Measurements from ENCODE around the gene POU2F1.
"Not testable (repeated sequence)": the region's sequence is repeated elsewhere in the genome, so short reads cannot be mapped to it uniquely, and the experiment has no call there.

POU2F1 gene

DNA sequence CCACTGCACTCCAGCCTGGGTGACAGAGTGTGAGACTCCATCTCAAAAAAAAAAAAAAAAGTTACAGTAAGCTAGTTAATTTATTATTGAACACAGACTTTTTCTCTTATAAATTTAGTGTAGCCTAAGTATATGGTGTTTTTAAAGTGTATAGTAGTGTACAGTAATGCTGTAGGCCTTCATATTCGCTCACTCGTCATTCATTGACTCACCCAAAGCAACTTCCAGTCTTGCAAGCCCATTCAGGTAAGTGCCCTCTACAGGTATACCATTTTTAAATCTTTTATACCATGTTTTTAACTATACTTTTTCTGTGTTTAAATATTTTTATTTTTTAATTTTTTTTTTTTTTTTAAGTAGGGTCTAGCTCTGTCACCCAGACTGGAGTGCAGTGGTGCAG is 12.1 kb downstream of the POU2F1 start:
- WGBS (ENCODE audit: insufficient coverage, insufficient read length) = no CpG with 5 or more reads among the region's 2 CpGs
- Histone ChIP-seq H3K9me3 (ENCODE audit: control insufficient read depth, insufficient read depth, low read length) (no peaks in the 10 kb centered on the region), H3K27ac (ENCODE audit: low read length) (no peak overlapping the region), H3K4me3 (ENCODE audit: low read length) (no peak overlapping the region), H3K27me3 (ENCODE audit: control insufficient read depth, insufficient read depth, low read length) (no peaks in the 10 kb centered on the region), H3K4me1 (ENCODE audit: control insufficient read depth, insufficient read depth, low read length) (no peaks in the 10 kb centered on the region; the same call in 1 of the 2 replicates), H3K36me3 (ENCODE audit: control insufficient read depth, insufficient read depth, low read length) (no peaks in the 10 kb centered on the region)
- DNase-seq (ENCODE audit: low read depth, low spot score) = no peak

DNA sequence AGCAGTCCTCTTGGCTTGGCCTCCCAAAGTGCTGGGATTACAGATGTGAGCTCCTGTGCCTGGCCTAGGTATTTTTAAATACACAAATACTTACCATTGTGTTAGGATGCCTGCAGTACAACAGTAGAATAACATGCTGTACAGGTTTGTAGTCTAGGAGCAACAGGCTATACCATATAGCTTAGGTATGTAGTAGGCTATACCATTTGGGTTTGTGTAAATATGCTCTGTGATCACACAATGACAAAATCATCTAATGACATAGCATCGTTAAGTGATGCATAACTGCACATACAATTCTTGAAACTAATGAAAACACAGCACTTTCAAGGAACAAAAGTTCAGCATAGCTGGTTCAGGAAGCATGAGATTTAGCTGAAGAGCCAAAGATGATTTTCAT is 12.7 kb downstream of the POU2F1 start:
- Histone ChIP-seq H3K4me3 (ENCODE audit: low read length) (no peak overlapping the region), H3K9me3 (ENCODE audit: control insufficient read depth, insufficient read depth, low read length) (no peaks in the 10 kb centered on the region), H3K36me3 (ENCODE audit: control insufficient read depth, insufficient read depth, low read length) (no peaks in the 10 kb centered on the region), H3K27me3 (ENCODE audit: control insufficient read depth, insufficient read depth, low read length) (no peaks in the 10 kb centered on the region), H3K27ac (ENCODE audit: low read length) (no peak overlapping the region), H3K4me1 (ENCODE audit: control insufficient read depth, insufficient read depth, low read length) (no peaks in the 10 kb centered on the region; the same call in 1 of the 2 replicates)
- DNase-seq (ENCODE audit: low read depth, low spot score) = no peak
- no CpG with 5 or more reads among the region's 1 CpG for WGBS (ENCODE audit: insufficient coverage, insufficient read length)

DNA sequence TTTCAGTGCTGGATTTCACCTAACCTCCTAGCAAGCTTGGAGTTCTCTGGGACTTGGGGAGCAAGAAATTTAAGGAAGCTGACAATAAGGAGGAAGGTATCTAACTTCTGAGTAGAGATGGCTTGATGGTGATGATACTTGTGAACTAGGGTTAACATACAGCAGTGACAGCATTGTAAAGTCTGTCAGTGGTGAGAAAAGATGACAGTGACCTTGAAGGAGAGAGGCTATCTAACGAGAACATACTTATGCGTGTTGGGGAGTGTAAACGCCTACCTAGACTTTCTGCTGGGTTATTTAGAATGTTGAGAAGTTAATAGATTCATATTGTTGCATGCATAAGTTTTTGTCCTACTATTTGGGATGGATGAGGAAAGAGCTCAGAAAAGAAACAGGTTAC is 16.3 kb downstream of the POU2F1 start:
- no peaks in the 10 kb centered on the region for H3K4me1 ChIP-seq (ENCODE audit: control insufficient read depth, insufficient read depth, low read length)
- H3K27me3 ChIP-seq (ENCODE audit: control insufficient read depth, insufficient read depth, low read length) = no peaks in the 10 kb centered on the region
- H3K9me3 ChIP-seq (ENCODE audit: control insufficient read depth, insufficient read depth, low read length) = no peaks in the 10 kb centered on the region
- no CpG with 5 or more reads among the region's 3 CpGs for WGBS (ENCODE audit: insufficient coverage, insufficient read length)
- H3K27ac ChIP-seq (ENCODE audit: low read length) = no peak overlapping the region
- H3K36me3 ChIP-seq (ENCODE audit: control insufficient read depth, insufficient read depth, low read length) = no peaks in the 10 kb centered on the region
- no peak overlapping the region for H3K4me3 ChIP-seq (ENCODE audit: low read length)
- DNase-seq (ENCODE audit: low read depth, low spot score) = no peak

DNA sequence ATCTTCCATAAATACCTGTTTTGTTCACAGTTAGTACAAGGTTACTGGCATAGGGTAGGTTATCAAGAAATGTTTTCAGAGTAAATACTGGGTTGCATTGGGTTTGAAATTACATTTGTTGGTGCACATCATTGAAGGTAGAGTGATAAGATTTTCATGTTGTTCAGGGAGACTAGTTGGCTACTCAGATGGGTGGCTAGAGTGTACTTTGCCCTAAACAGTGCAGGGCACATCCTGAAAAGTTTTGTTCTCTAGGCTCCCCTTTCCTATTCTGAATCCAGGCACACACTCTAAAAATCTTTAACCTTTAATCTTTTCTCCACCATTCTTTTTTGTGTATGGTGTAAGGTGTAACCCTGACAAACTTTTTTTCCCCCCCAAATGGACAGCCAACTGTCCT is 18.0 kb downstream of the POU2F1 start:
- no peaks in the 10 kb centered on the region for H3K9me3 ChIP-seq (ENCODE audit: control insufficient read depth, insufficient read depth, low read length)
- no peaks in the 10 kb centered on the region for H3K36me3 ChIP-seq (ENCODE audit: control insufficient read depth, insufficient read depth, low read length)
- no peak overlapping the region for H3K4me3 ChIP-seq (ENCODE audit: low read length)
- no peaks in the 10 kb centered on the region for H3K4me1 ChIP-seq (ENCODE audit: control insufficient read depth, insufficient read depth, low read length)
- no peak overlapping the region for H3K27ac ChIP-seq (ENCODE audit: low read length)
- DNase-seq (ENCODE audit: low read depth, low spot score) = no peak
- H3K27me3 ChIP-seq (ENCODE audit: control insufficient read depth, insufficient read depth, low read length) = no peaks in the 10 kb centered on the region

DNA sequence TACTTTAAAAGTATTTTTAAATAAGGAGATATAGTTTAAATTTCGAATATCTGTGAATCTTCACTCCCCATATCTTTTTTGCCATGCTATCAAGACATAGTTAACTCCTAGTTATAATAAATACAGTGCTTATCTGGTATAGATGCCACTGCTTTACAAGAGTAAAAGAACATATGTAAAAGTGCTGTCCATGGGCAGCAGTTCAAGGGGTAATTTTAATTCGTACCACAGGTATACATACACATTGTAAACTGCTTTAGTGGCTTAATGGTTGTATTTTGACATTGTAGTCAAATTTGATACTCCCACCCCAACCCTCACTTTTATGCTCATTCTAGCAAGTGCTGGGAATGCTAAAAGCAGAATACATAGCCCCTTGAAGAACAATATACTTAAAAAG is 18.6 kb downstream of the POU2F1 start:
- no peaks in the 10 kb centered on the region for H3K9me3 ChIP-seq (ENCODE audit: control insufficient read depth, insufficient read depth, low read length)
- WGBS (ENCODE audit: insufficient coverage, insufficient read length) = no CpG with 5 or more reads among the region's 2 CpGs
- H3K27me3 ChIP-seq (ENCODE audit: control insufficient read depth, insufficient read depth, low read length) = no peaks in the 10 kb centered on the region
- no peaks in the 10 kb centered on the region for H3K36me3 ChIP-seq (ENCODE audit: control insufficient read depth, insufficient read depth, low read length)
- H3K4me3 ChIP-seq (ENCODE audit: low read length) = no peak overlapping the region
- no peaks in the 10 kb centered on the region for H3K4me1 ChIP-seq (ENCODE audit: control insufficient read depth, insufficient read depth, low read length)
- H3K27ac ChIP-seq (ENCODE audit: low read length) = no peak overlapping the region
- no peak for DNase-seq (ENCODE audit: low read depth, low spot score)

DNA sequence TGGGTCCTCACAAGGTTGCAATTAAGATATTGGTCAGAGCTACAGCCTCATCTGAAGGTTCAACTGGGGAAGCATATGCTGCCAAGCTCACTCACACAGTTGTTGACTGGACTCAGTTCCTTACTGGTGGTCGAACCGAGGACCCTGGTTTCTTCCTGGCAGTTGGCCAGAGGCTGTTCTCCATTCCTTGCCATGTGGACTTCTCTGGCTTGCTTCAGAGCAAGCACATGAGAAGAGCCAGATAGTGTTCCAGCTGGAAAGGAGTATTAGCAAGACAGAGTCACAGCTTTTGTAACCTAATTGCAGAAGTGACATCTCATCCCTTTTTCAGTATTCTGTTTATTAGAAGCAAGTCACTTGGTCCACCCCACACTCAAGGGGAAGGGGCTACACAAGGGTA is 23.6 kb downstream of the POU2F1 start:
- Histone ChIP-seq H3K36me3 (ENCODE audit: control insufficient read depth, insufficient read depth, low read length) (no peaks in the 10 kb centered on the region), H3K4me3 (ENCODE audit: low read length) (no peak overlapping the region), H3K27ac (ENCODE audit: low read length) (no peak overlapping the region), H3K4me1 (ENCODE audit: control insufficient read depth, insufficient read depth, low read length) (no peaks in the 10 kb centered on the region; the same call in 1 of the 2 replicates), H3K27me3 (ENCODE audit: control insufficient read depth, insufficient read depth, low read length) (no peaks in the 10 kb centered on the region), H3K9me3 (ENCODE audit: control insufficient read depth, insufficient read depth, low read length) (no peaks in the 10 kb centered on the region)
- DNase-seq (ENCODE audit: low read depth, low spot score) = no peak
- no CpG with 5 or more reads among the region's 2 CpGs for WGBS (ENCODE audit: insufficient coverage, insufficient read length)

DNA sequence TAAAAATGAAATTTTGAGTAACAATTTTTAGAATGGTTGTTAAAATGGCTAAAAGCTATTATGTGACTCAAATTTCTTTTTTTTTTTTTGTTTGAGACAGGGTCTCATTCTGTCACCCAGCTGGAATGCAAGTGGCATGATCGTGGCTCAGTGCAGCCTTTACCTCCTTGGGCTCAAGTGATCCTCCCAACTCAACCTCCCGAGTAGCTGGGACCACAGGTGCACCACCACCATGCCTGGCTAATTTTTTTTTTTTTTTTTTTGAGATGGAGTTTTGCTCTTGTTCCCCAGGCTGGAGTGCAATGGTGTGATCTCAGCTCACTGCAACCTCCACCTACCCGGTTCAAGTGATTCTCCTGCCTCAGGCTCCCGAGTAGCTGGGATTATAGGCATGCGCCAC is 24.5 kb downstream of the POU2F1 start:
- not testable (repeated sequence) for DNase-seq (ENCODE audit: low read depth, low spot score); H3K9me3 ChIP-seq (ENCODE audit: control insufficient read depth, insufficient read depth, low read length); H3K4me3 ChIP-seq (ENCODE audit: low read length); H3K27ac ChIP-seq (ENCODE audit: low read length); H3K27me3 ChIP-seq (ENCODE audit: control insufficient read depth, insufficient read depth, low read length); H3K4me1 ChIP-seq (ENCODE audit: control insufficient read depth, insufficient read depth, low read length); H3K36me3 ChIP-seq (ENCODE audit: control insufficient read depth, insufficient read depth, low read length)
- no CpG with 5 or more reads among the region's 5 CpGs for WGBS (ENCODE audit: insufficient coverage, insufficient read length)

DNA sequence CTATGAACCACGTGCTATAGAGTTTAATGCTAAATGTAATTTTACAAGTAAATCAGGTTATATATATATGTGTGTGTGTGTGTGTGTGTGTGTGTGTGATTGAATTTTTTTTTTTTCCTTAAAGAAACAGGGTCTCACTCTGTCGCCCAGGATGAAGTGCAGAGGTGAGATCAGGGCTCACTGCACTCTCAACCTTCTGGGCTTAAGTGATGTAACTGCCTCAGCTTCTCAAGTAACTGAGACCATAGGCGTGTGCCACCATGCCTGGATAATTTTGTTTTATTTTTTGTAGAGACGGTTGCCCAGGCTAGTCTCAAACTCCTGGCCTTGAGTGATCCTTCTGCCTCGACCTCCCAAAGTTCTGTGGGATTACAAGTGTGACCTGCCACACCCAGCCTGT is 26.3 kb downstream of the POU2F1 start:
- Histone ChIP-seq H3K27me3 (ENCODE audit: control insufficient read depth, insufficient read depth, low read length) (no peaks in the 10 kb centered on the region), H3K9me3 (ENCODE audit: control insufficient read depth, insufficient read depth, low read length) (no peaks in the 10 kb centered on the region), H3K4me3 (ENCODE audit: low read length) (no peak overlapping the region), H3K27ac (ENCODE audit: low read length) (no peak overlapping the region), H3K4me1 (ENCODE audit: control insufficient read depth, insufficient read depth, low read length) (no peaks in the 10 kb centered on the region; the same call in 1 of the 2 replicates), H3K36me3 (ENCODE audit: control insufficient read depth, insufficient read depth, low read length) (no peaks in the 10 kb centered on the region)
- WGBS (ENCODE audit: insufficient coverage, insufficient read length) = no CpG with 5 or more reads among the region's 5 CpGs
- DNase-seq (ENCODE audit: low read depth, low spot score) = no peak

DNA sequence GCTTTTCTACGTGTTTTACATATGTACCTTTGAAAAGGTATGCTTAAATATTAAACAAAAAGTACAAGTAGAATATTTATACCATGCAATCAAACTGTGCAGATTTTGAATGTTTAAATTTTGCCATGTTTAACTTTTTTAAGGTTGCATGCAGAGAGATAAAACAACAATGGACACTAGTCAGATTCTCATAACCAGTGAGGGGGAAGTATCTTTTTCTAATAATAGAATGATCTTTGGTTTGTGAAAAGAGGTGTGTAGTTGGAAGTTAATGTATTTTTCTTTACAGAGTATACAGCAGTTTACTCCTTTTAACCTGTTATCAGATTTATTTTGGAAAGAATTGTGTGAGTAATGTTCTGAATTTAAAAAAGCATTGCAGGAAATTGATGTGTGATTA is 27.1 kb downstream of the POU2F1 start:
- no peaks in the 10 kb centered on the region; the same call in 1 of the 2 replicates for H3K4me1 ChIP-seq (ENCODE audit: control insufficient read depth, insufficient read depth, low read length)
- DNase-seq (ENCODE audit: low read depth, low spot score) = no peak
- no peaks in the 10 kb centered on the region for H3K36me3 ChIP-seq (ENCODE audit: control insufficient read depth, insufficient read depth, low read length)
- WGBS (ENCODE audit: insufficient coverage, insufficient read length) = no CpG with 5 or more reads among the region's 1 CpG
- H3K9me3 ChIP-seq (ENCODE audit: control insufficient read depth, insufficient read depth, low read length) = no peaks in the 10 kb centered on the region
- H3K27me3 ChIP-seq (ENCODE audit: control insufficient read depth, insufficient read depth, low read length) = no peaks in the 10 kb centered on the region
- no peak overlapping the region for H3K27ac ChIP-seq (ENCODE audit: low read length)
- H3K4me3 ChIP-seq (ENCODE audit: low read length) = no peak overlapping the region

DNA sequence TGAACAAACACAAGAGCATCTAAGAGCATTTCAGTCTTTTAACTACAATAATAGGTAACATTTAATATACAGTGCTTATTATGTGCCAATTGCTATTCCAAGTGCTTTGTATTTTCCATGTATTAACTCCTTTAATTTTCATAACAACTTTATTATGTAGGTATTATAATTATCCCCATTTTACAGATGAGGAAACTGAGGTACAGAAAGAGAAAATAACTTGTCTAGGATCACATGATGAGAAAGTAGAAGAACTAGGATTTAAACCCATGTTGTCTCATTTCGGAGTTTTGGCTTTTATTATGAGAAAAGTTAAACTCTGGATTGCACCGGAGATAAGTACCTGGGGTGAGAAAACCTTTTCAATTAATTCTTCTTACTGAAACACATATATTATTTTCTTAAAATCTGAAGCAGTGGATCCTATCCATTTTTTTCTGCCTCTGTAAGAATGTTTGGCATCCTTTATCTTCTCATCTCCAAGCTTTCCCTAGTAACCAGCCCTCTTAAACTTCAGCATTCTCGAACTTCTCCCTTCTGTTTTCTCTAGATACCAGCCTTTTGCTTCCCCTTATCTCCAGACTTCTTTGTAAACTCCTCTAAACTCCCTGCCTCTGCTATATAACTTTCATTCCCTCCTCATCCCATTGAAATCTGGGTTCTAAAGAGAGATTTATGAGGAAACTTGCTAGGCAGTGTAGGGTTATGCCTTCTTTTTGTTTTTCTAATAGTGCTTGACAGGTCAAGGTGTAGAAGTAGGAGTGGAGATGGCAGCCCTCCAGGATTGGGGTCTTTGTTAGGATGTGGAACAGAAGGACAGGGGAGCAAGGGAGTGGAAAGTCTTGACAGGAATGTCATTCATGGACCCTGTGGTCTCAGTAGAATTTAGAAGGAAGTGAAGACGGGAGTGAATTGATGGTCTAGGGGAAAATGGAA is 28.3 kb downstream of the POU2F1 start:
- no peak for DNase-seq (ENCODE audit: low read depth, low spot score)
- no peaks in the 10 kb centered on the region for H3K36me3 ChIP-seq (ENCODE audit: control insufficient read depth, insufficient read depth, low read length)
- no peaks in the 10 kb centered on the region; the same call in 1 of the 2 replicates for H3K4me1 ChIP-seq (ENCODE audit: control insufficient read depth, insufficient read depth, low read length)
- H3K27ac ChIP-seq (ENCODE audit: low read length) = no peak overlapping the region
- no peaks in the 10 kb centered on the region for H3K9me3 ChIP-seq (ENCODE audit: control insufficient read depth, insufficient read depth, low read length)
- H3K27me3 ChIP-seq (ENCODE audit: control insufficient read depth, insufficient read depth, low read length) = no peaks in the 10 kb centered on the region
- no peak overlapping the region for H3K4me3 ChIP-seq (ENCODE audit: low read length)
- no CpG with 5 or more reads among the region's 4 CpGs for WGBS (ENCODE audit: insufficient coverage, insufficient read length)

DNA sequence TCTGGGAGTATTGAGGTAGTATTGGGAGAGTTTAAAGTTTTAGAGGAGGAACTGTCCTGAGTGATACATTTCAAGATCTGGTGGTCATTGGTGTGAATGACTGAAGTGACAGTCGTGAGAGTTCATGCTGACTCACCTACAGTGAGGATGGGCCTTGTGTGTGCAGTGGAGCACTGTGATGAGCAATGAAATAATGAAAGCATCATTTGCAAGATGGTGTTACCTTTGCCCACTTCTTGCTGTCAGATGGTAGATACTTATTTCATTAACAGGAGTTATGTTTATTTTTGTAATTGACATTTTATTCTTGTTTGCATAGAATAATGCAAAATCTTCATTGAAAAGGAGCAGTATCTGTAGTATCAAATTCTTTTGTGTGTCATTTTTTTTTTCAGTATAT is 29.0 kb downstream of the POU2F1 start:
- Histone ChIP-seq H3K4me1 (ENCODE audit: control insufficient read depth, insufficient read depth, low read length) (no peaks in the 10 kb centered on the region; the same call in 1 of the 2 replicates), H3K27ac (ENCODE audit: low read length) (no peak overlapping the region), H3K4me3 (ENCODE audit: low read length) (no peak overlapping the region), H3K9me3 (ENCODE audit: control insufficient read depth, insufficient read depth, low read length) (no peaks in the 10 kb centered on the region), H3K27me3 (ENCODE audit: control insufficient read depth, insufficient read depth, low read length) (no peaks in the 10 kb centered on the region), H3K36me3 (ENCODE audit: control insufficient read depth, insufficient read depth, low read length) (no peaks in the 10 kb centered on the region)
- WGBS (ENCODE audit: insufficient coverage, insufficient read length) = no CpG with 5 or more reads among the region's 1 CpG
- no peak for DNase-seq (ENCODE audit: low read depth, low spot score)

Data from iPS DF 6.9 (cell line).